Right atrium auricular region (tissue), 2 donors: Measurements from ENCODE around the gene RASGRF1. TPM values are rescaled to one million over a fixed set of nuclear protein-coding genes. Genes with fewer than 3 reads are reported as not detected.
A peak's percentile ranks its signal among the peaks of the same experiment; 100 is the strongest.

Source experiments
- DNase-seq: peaks from one replicate; pipeline ENCODE4 v3.0.0-alpha.2; 2019; ENCODE audit warnings: low spot score
- H3K27ac ChIP-seq, 2 donors: fragments of 200-600 bp; sonication (generic); 1 replicate in 1 of 2; 2 replicates in 1 of 2; pipeline ENCODE4 v1.5.1; 2016 to 2019
- H3K27me3 ChIP-seq, 2 donors: fragments of 200-600 bp; sonication (generic); one replicate each; pipeline versions ENCODE4 v1.5.1 to v1.6.0; 2017 to 2019
- H3K36me3 ChIP-seq: fragments of 200-600 bp; sonication (generic); one replicate; pipeline ENCODE4 v1.5.1; 2016
- H3K4me1 ChIP-seq, 2 donors: fragments of 200-600 bp; sonication (generic); one replicate each; pipeline versions ENCODE4 v1.5.1 to v1.6.0; 2017 to 2019
- H3K4me3 ChIP-seq, 2 donors: fragments of 200-600 bp; sonication (generic); 1 replicate in 1 of 2; 2 replicates in 1 of 2; pipeline ENCODE4 v1.5.1; 2017 to 2019; ENCODE audit warnings: mild to moderate bottlenecking in 1 of 2, moderate library complexity in 1 of 2
- H3K9me3 ChIP-seq, 2 donors: fragments of 200-600 bp; sonication (generic); one replicate each; pipeline ENCODE4 v1.5.1; 2019
- total RNA-seq, 2 donors: library from RNA; depleted of rRNA; stranded (reverse); fragments of >200 nt; gene quantifications; one replicate each; pipeline ENCODE4 v1.1.0, GENCODE V29; 2016
- TF ChIP-seq, protein P1 (sequence below), 2 donors: fragments of 200-600 bp; sonication (generic); IDR thresholded peaks; one replicate each; pipeline ENCODE4 v1.5.1; 2019; ENCODE audit warnings: antibody characterized with exemption in 2 of 2

RASGRF1 gene
- total RNA-seq, 2 donors from 2014 or later: 1.0 TPM; not detected in 1

DNA sequence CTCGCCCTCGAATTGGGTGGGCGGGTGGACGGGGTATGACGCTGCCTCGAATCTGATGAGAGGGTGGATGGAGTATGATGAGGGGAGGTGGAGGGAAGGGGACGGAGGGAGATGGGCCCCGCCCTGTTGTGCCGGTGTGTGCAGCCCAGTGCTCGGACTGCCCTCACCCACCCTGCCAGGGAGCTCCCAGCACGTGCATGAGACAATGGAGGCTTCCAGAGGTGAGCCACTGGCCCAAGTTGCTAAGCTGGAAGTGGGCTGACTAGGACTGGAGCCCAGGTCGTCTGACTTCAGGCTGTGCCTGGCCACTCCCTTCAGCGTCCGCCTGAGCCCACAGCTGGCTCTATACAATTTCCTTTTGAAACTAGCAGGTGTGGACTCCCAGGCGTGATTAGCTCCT is 98.7 kb downstream of the RASGRF1 start:
- Histone ChIP-seq H3K4me1 (peaks cover 0 to 4% of the 10 kb centered on the region in 2 donors), H3K4me3 (no peak overlapping the region), H3K27ac (no peak overlapping the region), H3K27me3 (no peaks in the 10 kb centered on the region), H3K9me3 (no peaks in the 10 kb centered on the region), H3K36me3 (no peaks in the 10 kb centered on the region)
- DNase-seq: no peak
- TF ChIP-seq, protein P1, sequence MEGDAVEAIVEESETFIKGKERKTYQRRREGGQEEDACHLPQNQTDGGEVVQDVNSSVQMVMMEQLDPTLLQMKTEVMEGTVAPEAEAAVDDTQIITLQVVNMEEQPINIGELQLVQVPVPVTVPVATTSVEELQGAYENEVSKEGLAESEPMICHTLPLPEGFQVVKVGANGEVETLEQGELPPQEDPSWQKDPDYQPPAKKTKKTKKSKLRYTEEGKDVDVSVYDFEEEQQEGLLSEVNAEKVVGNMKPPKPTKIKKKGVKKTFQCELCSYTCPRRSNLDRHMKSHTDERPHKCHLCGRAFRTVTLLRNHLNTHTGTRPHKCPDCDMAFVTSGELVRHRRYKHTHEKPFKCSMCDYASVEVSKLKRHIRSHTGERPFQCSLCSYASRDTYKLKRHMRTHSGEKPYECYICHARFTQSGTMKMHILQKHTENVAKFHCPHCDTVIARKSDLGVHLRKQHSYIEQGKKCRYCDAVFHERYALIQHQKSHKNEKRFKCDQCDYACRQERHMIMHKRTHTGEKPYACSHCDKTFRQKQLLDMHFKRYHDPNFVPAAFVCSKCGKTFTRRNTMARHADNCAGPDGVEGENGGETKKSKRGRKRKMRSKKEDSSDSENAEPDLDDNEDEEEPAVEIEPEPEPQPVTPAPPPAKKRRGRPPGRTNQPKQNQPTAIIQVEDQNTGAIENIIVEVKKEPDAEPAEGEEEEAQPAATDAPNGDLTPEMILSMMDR (IDR thresholded peaks at IDR 0.05): no peak

DNA sequence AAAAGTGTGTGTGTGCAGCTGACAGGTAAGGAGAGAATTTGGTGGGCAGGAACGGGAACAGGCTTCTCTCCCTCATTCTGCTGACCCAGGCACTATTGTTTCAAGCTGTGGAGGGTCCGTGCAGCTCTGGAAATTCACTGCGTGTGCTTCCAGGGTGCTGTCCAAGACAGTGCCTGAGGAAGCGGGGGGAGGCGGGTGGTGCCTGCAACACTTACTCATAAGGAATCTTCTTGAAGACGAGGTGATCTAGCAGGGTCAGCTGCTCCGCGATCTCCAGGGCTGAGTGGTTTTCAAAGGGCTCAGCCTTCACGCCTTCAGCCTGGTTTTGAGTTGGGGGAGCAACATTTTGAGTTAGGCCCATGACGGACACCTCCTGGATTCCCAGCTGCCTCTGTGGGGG is 99.1 kb downstream of the RASGRF1 start:
- no peak overlapping the region for H3K4me3 ChIP-seq
- no peak for DNase-seq
- no peaks in the 10 kb centered on the region for H3K9me3 ChIP-seq
- TF ChIP-seq, protein P1 (IDR thresholded peaks at IDR 0.05): no peak
- H3K27ac ChIP-seq: no peak overlapping the region
- H3K27me3 ChIP-seq: no peaks in the 10 kb centered on the region
- no peaks in the 10 kb centered on the region for H3K36me3 ChIP-seq
- H3K4me1 ChIP-seq: peaks cover 0 to 4% of the 10 kb centered on the region in 2 donors

GRCh38 chr15:78990278-78990677 is 100.3 kb downstream of the RASGRF1 start:
- H3K9me3 ChIP-seq: no peaks in the 10 kb centered on the region
- H3K27ac ChIP-seq: no peak overlapping the region
- H3K4me3 ChIP-seq: no peak overlapping the region
- H3K27me3 ChIP-seq: no peaks in the 10 kb centered on the region
- H3K36me3 ChIP-seq: no peaks in the 10 kb centered on the region
- H3K4me1 ChIP-seq: peaks cover 0 to 4% of the 10 kb centered on the region in 2 donors
- DNase-seq: no peak
- TF ChIP-seq, protein P1 (IDR thresholded peaks at IDR 0.05): no peak

- Histone ChIP-seq H3K27ac (no peak overlapping the region), H3K4me1 (peaks cover 0 to 4% of the 10 kb centered on the region in 2 donors), H3K36me3 (no peaks in the 10 kb centered on the region), H3K4me3 (no peak overlapping the region), H3K27me3 (no peaks in the 10 kb centered on the region), H3K9me3 (no peaks in the 10 kb centered on the region)
- no peak for DNase-seq
- TF ChIP-seq, protein P1 (IDR thresholded peaks at IDR 0.05): no peak
Measured at GRCh38 chr15:78989701-78990240, 100.8 kb downstream of the RASGRF1 start.

GRCh38 chr15:78988361-78988911 is 102.1 kb downstream of the RASGRF1 start:
- no peaks in the 10 kb centered on the region for H3K9me3 ChIP-seq
- no peaks in the 10 kb centered on the region for H3K36me3 ChIP-seq
- no peaks in the 10 kb centered on the region for H3K27me3 ChIP-seq
- peaks cover 0 to 11% of the 10 kb centered on the region in 2 donors for H3K4me1 ChIP-seq
- DNase-seq: peak; percentile 87
- peak overlapping the region; percentile 29 to 53 for H3K27ac ChIP-seq
- no peak overlapping the region for H3K4me3 ChIP-seq
- TF ChIP-seq, protein P1 (IDR thresholded peaks at IDR 0.05): no peak
